Keratinocyte (primary cell): ENCODE data around the gene SOX18.

Source experiments
- EZH2 ChIP-seq: IDR thresholded peaks from one replicate; pipeline ENCODE4 v1.6.1; 2012; ENCODE audit warnings: inconsistent platforms, mild to moderate bottlenecking, low read length, moderate library complexity
- TF ChIP-seq, protein P1 (sequence below), 3 experiments: IDR thresholded peaks in 1 of 3; conservative IDR thresholded peaks in 1 of 3; optimal IDR thresholded peaks in 1 of 3; 2 replicates in 2 of 3; 3 replicates in 1 of 3; pipeline versions ENCODE3 to v1.5.1; 2011; ENCODE audit warnings: low read length in 3 of 3, mild to moderate bottlenecking in 3 of 3, moderate library complexity in 2 of 3, control low read depth in 1 of 3, inconsistent platforms in 1 of 3; ENCODE audit not compliant: insufficient read depth in 2 of 3; ENCODE audit errors: extremely low read depth in 1 of 3

DNA sequence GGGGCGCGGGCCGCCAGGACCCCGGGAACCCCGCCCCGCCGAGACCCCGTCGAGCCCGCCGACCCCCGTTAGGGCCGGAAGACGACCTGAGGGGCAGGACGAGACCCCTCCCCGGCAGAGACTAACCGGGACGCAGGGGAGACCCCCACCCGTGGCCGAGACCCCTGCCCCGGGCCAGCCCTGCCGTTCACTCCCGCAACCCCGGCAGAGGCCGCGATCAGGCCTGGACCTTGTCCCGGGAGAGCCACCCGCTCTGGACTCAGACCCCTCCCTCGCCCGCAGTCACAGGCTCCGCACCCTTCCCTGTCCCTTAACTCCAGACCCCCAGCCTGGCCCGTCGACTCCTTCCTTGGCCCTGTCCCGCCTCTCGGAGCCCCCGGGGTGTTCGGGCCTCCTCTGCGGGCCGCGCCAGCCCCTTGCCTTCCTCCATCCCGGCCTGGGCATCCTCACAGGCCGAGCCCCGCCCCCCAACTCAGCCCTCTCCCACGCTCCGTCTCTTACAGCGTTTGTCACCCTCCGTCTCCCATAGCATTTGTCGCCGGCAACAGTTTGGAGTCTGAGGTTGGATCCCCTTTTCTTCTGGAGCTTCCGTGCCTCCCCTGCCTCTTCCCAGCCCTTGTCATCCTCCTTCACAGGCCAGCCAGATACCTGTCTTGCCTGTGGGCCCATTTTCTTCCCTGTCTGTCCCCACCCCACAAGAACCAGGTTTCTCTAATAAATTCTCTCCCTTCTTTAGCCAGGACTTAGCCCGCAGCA, 14.1 kb upstream of the SOX18 start:
- TF ChIP-seq, protein P1, sequence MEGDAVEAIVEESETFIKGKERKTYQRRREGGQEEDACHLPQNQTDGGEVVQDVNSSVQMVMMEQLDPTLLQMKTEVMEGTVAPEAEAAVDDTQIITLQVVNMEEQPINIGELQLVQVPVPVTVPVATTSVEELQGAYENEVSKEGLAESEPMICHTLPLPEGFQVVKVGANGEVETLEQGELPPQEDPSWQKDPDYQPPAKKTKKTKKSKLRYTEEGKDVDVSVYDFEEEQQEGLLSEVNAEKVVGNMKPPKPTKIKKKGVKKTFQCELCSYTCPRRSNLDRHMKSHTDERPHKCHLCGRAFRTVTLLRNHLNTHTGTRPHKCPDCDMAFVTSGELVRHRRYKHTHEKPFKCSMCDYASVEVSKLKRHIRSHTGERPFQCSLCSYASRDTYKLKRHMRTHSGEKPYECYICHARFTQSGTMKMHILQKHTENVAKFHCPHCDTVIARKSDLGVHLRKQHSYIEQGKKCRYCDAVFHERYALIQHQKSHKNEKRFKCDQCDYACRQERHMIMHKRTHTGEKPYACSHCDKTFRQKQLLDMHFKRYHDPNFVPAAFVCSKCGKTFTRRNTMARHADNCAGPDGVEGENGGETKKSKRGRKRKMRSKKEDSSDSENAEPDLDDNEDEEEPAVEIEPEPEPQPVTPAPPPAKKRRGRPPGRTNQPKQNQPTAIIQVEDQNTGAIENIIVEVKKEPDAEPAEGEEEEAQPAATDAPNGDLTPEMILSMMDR (optimal IDR thresholded peaks at IDR 0.05 in 1 of 3, IDR thresholded peaks at IDR 0.05 in 1 of 3, conservative IDR thresholded peaks at IDR 0.05 in 1 of 3; ENCODE audit: extremely low read depth in 1 of 3, insufficient read depth in 2 of 3, low read length in 3 of 3) = no peak
- no peak for TF ChIP-seq EZH2
